D721Med (cell line): ENCODE results near the gene ETV5.

ENCODE experiments used
- DNase-seq: peaks from one replicate; pipeline ENCODE4 v3.0.0; 2011; ENCODE audit warnings: low spot score; ENCODE audit not compliant: insufficient read length
- FAIRE-seq: peaks from 2 replicates; lab custom pipeline; 2011; peaks lifted over from hg19 to GRCh38; lab: Jason Lieb, UNC
- TF ChIP-seq, protein P1 (sequence below): IDR thresholded peaks from 2 replicates; pipeline ENCODE4 v1.5.1; 2012; ENCODE audit warnings: mild to moderate bottlenecking, control low read depth; ENCODE audit not compliant: insufficient read depth; ENCODE audit errors: missing control alignments

Gene ETV5

DNA sequence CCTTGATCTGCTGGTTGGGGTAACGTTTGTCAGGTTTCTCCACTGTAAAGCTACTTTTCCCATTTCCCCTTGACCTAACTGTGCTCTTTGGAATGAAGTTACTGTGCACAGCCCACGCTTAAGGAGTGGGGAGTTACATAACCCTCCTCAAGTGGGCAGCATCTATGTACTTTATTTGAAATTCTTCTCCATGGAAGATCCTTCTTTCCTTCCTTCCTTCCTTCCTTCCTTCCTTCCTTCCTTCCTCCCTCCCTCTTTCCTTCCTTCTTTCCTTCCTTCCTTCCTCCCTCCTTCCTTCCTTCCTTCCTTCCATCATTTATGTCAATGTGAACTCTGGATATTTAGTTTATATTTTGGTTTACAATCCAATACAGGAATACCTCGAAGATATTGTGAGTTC is 94.0 kb downstream of the ETV5 start:
- TF ChIP-seq, protein P1, sequence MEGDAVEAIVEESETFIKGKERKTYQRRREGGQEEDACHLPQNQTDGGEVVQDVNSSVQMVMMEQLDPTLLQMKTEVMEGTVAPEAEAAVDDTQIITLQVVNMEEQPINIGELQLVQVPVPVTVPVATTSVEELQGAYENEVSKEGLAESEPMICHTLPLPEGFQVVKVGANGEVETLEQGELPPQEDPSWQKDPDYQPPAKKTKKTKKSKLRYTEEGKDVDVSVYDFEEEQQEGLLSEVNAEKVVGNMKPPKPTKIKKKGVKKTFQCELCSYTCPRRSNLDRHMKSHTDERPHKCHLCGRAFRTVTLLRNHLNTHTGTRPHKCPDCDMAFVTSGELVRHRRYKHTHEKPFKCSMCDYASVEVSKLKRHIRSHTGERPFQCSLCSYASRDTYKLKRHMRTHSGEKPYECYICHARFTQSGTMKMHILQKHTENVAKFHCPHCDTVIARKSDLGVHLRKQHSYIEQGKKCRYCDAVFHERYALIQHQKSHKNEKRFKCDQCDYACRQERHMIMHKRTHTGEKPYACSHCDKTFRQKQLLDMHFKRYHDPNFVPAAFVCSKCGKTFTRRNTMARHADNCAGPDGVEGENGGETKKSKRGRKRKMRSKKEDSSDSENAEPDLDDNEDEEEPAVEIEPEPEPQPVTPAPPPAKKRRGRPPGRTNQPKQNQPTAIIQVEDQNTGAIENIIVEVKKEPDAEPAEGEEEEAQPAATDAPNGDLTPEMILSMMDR: no peak
- DNase-seq (no peak), FAIRE-seq (no peak)

DNA sequence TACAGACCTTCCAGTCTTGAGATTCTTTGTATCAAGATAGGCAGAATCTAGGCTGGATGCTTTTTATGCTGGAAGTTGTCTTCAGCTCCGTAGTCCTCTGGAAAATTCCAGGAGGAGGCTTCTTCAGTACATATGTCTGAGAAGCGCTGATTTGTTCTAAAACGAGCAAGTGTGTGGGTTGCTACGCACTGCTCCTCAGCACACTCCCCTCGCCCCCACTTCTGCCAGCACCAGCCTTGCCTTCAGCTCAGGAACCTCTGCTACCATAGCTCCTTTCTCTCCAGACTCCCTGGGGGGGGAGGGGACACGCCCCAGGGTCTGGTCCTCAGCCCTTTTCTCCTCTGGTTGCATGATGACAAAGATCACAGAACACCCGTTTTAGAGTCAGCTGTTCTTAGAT is 95.6 kb downstream of the ETV5 start:
- DNase-seq (no peak), FAIRE-seq (no peak)
- TF ChIP-seq, protein P1: no peak

DNA sequence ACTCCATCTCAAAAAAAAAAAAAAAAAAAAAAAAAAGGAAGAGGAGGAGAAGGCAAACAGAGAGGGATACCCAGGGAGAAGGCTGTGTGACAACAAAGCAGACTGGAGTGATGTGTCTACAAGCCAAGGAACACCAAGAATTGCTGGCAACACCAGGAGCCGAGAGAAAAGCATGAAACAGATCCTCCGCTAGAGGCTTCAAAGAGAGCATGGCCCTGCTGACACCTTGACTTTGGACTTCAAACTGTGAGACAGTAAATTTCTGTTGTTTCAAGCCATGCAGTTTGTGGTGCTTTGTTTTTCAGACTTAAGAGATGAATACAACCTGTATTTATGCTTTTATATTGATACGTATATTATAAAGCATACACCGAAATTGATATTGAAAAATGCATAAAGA is 96.8 kb downstream of the ETV5 start:
- DNase-seq (no peak), FAIRE-seq (no peak)
- TF ChIP-seq, protein P1: no peak

DNA sequence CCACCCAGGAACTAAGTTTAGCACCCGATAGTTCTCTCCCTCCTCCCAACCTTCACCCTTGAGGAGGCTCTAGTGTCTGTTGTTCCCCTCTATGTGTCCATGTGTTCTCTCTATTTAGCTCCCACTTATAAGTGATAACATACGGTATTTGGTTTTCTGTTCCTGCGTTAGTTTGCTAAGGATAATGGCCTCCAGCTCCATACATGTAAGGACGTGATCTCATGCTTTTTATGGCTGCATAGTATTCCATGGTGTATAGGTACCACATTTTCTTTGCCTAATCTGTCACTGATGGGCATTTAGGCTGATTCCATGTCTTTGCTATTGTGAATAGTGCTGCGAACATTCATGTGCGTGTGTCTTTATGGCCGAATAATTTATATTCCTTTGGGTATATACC is 104.2 kb downstream of the ETV5 start:
- TF ChIP-seq, protein P1: no peak
- FAIRE-seq (no peak), DNase-seq (no peak)

DNA sequence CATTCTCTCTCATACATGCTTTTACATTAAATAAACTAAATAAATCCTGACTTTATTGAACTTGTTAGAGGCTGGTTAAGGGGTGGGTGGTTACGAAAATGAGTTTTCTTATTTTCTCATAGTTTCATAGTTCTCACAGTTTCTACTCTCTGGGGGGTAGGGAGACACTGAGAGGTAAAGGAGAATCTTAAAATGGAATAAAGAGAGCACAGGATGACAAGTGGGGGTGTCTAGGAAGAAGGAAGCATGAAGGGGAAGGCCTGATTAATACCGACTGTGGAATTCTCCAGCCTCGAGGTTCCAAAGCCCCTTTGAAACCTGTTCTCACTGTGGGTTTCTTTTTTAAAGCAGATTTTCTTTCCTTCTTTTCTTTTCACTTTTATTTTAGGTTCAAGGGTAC is 104.7 kb downstream of the ETV5 start:
- FAIRE-seq: no peak
- DNase-seq: no peak
- TF ChIP-seq, protein P1: no peak

DNA sequence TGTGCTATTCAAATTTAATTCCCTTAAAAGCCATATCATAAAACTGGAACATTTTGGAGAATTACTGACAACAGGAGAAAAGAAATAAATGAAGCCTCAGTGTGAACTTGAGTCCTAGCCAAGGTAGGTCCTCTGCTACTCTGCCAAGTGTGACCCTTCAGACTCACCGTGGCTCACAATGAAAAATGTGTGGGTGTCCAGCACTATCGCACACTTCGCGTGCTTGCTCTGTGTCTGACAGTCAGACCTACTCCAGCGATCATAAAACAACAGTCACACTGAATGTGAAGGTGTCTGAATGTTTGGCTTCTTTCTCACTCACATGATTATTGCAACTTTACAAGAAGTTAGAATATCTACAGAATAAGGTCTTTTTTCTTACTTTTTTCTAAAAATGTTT is 105.3 kb downstream of the ETV5 start:
- TF ChIP-seq, protein P1: no peak
- no peak for FAIRE-seq

DNA sequence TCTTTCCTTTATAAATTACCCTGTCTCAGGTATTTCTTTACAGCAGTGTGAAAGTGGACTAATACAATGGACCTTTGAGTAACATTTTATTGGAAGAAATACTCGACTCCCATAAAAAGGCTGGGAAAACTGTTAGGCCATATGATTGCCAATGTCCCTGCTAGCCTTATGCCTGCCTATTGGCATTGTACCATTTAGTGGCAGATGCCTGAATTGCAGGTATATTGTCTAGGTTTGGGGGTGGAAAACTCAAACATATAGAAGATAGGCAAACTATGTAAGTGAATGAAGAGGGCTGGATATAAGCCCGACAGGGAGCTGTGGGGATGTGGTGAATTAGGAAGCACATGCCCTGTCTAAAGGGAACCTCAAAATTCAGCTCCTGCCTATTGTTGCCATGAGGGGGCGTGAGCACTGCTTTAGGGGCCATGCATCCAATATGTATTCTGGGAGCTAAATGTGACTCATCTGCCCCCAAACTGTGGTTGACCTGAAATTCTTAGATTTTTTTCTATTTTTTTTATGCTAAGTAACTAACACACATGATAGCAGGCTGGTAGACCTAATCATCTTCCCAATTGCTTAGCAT is 105.9 kb downstream of the ETV5 start:
- DNase-seq (no peak), FAIRE-seq (no peak)

More for the DNA sequence above, 105.3 kb downstream of the ETV5 start:
- no peak for DNase-seq

More for the DNA sequence above, 105.9 kb downstream of the ETV5 start:
- TF ChIP-seq, protein P1: peak; percentile 20
